Activated CD8-positive, alpha-beta T cell treated with anti-CD3 and anti-CD28 coated beads for 36 hours (primary cell): ENCODE results near the gene TNS1. TPM values are rescaled to one million over a fixed set of nuclear protein-coding genes. Genes with fewer than 3 reads are reported as not detected.

Experiments used
- ATAC-seq: fragments of 200-7000 bp; cut with Tn5 transposase; one replicate; pipeline ENCODE4 v1.10.0; 2021; ENCODE audit warnings: mild to moderate bottlenecking, moderate library complexity
- CTCF ChIA-PET: fragments of 350-600 bp; sonication (Branson Sonifier 250); formaldehyde crosslinking; loops from one replicate; lab custom pipeline; 2021; ENCODE audit warnings: antibody characterized with exemption; lab: Charles Lee
- POLR2A ChIA-PET: fragments of 350-600 bp; sonication (Branson Sonifier 250); formaldehyde crosslinking; loops from one replicate; lab custom pipeline; 2021; ENCODE audit warnings: antibody characterized with exemption; lab: Charles Lee
- DNase-seq: peaks from one replicate; pipeline ENCODE4 v3.0.0-alpha.2; 2020
- H3K27ac Mint-ChIP-seq: one replicate; pipeline ENCODE4 v1.8.0; 2021; ENCODE audit warnings: mild to moderate bottlenecking, mixed read lengths
- H3K27me3 Mint-ChIP-seq: one replicate; pipeline ENCODE4 v1.8.0; 2021; ENCODE audit warnings: mixed read lengths
- H3K36me3 Mint-ChIP-seq: one replicate; pipeline ENCODE4 v1.8.0; 2021; ENCODE audit warnings: low read depth, mixed read lengths
- H3K4me1 Mint-ChIP-seq: one replicate; pipeline ENCODE4 v1.8.0; 2021; ENCODE audit warnings: low read depth, mixed read lengths
- H3K4me3 Mint-ChIP-seq: one replicate; pipeline ENCODE4 v1.8.0; 2021; ENCODE audit warnings: mild to moderate bottlenecking, moderate library complexity, mixed read lengths
- H3K9me3 Mint-ChIP-seq: one replicate; pipeline ENCODE4 v1.8.0; 2021; ENCODE audit warnings: mixed read lengths
- intact Hi-C: fragments of 100-400 bp; cut with micrococcal nuclease; formaldehyde crosslinking; loops from one replicate; pipeline ENCODE4 v1.10.0; 2022
- total RNA-seq, 2 experiments: library from RNA; stranded (reverse); gene quantifications; one replicate each; pipeline ENCODE4 v1.2.3, GENCODE V29; 2021
- TF ChIP-seq, protein P1 (sequence below): fragments of 200-600 bp; IDR thresholded peaks from one replicate; pipeline ENCODE4 v1.8.0; 2022; ENCODE audit warnings: antibody characterized with exemption, mild to moderate bottlenecking

Gene TNS1
- total RNA-seq, 2 experiments from 2014 or later: 1.8 to 2.0 TPM

DNA sequence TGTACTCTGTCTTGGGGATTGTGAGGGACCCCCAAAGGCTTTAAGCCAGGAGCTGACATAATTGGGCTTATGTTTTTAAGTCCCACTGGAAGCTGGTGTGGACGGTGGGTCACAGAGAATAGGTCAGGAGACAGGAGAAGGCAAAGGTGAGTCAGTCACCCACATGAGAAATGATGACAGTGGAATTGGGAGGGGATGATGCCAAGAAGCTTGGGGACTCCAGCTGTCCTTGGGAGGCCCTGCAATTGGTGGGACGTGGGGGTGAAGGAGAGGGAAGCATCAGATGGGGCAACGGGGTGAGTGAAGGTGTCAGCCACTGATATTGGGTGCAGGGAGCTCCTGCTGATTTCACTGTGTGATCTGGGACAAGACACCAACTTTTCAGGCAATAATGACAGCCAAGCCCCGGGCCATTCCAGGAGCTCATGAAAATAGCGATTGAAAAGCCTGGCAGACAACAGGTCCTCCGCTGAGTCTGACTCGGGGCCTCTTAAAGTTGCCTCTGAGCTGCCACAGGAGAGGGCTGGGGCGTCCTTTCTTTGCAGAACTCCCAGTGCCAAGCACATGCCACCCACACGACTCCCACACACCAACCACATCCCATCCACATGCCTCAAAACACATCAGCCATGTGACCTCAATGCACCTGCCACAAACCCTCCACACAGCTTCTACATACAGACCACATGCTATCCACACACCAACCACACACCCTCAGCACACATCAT lies 13.4 kb downstream of the TNS1 start:
- H3K4me1 Mint-ChIP-seq: peaks cover 10% of the 10 kb centered on the region
- ChIA-PET CTCF (interaction anchor here (0.8 to 9.6 kb wide), 10 partner anchors 15 to 201 kb away, joined by 3 to 129 read pairs (median 4); no protein-coding TSS in a partner anchor), POLR2A (no interaction called here)
- H3K9me3 Mint-ChIP-seq: no peaks in the 10 kb centered on the region
- H3K4me3 Mint-ChIP-seq: no peak overlapping the region
- ATAC-seq: peak; percentile 9
- intact Hi-C loops: loop anchor here (1.0 kb wide), 1 partner anchor 204 kb away; no protein-coding TSS in a partner anchor
- H3K27ac Mint-ChIP-seq: peak overlapping the region; percentile 30
- peak; percentile 48 for DNase-seq
- H3K36me3 Mint-ChIP-seq: no peaks in the 10 kb centered on the region
- peaks cover 8% of the 10 kb centered on the region for H3K27me3 Mint-ChIP-seq
- TF ChIP-seq, protein P1, sequence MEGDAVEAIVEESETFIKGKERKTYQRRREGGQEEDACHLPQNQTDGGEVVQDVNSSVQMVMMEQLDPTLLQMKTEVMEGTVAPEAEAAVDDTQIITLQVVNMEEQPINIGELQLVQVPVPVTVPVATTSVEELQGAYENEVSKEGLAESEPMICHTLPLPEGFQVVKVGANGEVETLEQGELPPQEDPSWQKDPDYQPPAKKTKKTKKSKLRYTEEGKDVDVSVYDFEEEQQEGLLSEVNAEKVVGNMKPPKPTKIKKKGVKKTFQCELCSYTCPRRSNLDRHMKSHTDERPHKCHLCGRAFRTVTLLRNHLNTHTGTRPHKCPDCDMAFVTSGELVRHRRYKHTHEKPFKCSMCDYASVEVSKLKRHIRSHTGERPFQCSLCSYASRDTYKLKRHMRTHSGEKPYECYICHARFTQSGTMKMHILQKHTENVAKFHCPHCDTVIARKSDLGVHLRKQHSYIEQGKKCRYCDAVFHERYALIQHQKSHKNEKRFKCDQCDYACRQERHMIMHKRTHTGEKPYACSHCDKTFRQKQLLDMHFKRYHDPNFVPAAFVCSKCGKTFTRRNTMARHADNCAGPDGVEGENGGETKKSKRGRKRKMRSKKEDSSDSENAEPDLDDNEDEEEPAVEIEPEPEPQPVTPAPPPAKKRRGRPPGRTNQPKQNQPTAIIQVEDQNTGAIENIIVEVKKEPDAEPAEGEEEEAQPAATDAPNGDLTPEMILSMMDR: no peak

DNA sequence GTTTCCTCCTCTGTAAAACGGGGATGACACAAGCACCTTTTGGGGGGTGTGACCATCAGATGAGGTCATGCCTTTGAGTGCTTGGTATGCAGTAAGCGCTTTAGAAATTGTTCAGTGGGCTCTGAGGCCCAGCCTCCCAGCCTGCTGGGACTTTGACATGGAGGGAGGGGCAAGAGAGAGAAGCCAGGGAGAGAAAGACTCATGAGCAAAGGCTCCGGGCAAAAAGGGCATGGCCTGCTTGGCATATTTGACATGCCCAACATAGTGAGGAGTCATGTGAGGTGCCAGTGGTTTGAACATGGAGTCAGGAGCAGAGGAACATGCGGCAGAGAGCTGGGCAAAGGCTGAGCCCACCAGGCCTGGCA lies 14.0 kb downstream of the TNS1 start:
- intact Hi-C loops: loop anchor here (1.0 kb wide), 1 partner anchor 204 kb away; no protein-coding TSS in a partner anchor
- ATAC-seq (peak; percentile 67), DNase-seq (no peak)
- Mint-ChIP-seq H3K9me3 (no peaks in the 10 kb centered on the region), H3K27me3 (peaks cover 8% of the 10 kb centered on the region), H3K4me3 (no peak overlapping the region), H3K4me1 (peaks cover 10% of the 10 kb centered on the region), H3K27ac (peak overlapping the region; percentile 30), H3K36me3 (no peaks in the 10 kb centered on the region)
- TF ChIP-seq, protein P1: peak; percentile 51
- CTCF ChIA-PET: interaction anchor here (0.8 to 9.6 kb wide), 8 partner anchors 16 to 200 kb away, joined by 3 to 129 read pairs (median 4); no protein-coding TSS in a partner anchor
- POLR2A ChIA-PET: no interaction called here

DNA sequence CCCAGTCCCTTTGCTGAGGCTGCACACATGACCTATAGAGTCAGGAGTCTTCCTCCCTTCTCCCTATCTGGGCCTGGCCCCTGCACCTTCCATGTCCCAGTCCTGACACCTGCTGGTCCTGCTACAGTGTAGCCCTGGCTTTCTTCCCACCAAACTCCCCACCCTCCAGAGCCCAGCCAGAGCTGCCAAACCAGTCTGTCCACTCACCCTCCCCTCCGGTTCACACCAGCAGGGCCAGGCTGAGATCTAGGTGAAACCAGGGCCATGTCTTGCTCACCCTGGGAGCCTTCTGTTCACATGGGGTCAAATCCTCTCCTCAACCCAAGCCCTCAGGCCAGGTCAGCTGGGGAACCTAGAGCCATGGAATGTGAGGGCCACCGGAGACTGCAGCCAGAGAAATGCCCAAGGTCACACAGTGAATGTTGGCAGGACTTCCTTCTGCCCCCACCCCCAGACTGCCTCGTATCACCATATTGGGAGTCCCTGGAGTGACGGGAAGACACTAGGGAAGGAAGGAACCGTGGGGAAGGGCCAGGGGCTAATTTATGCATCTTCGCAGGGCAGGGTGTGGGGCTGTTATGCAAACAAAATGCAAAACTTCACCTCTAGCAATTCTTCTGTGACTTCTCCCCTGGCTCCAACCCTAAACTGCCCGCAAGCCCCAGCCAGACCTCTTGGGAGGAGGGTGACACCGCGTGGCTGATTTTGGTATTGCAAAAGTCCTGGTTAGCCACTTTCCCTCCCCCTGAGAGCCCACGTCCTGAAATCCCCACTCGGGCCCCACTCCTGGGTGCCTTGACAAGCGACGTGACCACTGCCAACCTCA lies 14.6 kb downstream of the TNS1 start:
- H3K27ac Mint-ChIP-seq: peak overlapping the region; percentile 30
- DNase-seq: peak; percentile 86
- peaks cover 5% of the 10 kb centered on the region for H3K27me3 Mint-ChIP-seq
- H3K4me3 Mint-ChIP-seq: no peak overlapping the region
- peaks cover 10% of the 10 kb centered on the region for H3K4me1 Mint-ChIP-seq
- no peaks in the 10 kb centered on the region for H3K9me3 Mint-ChIP-seq
- CTCF ChIA-PET: interaction anchor here (0.9 to 9.6 kb wide), 8 partner anchors 16 to 200 kb away, joined by 3 to 129 read pairs (median 4); no protein-coding TSS in a partner anchor
- intact Hi-C loops: no loop called here
- no peaks in the 10 kb centered on the region for H3K36me3 Mint-ChIP-seq
- TF ChIP-seq, protein P1: peak; percentile 91
- ATAC-seq: peak; percentile 83
- POLR2A ChIA-PET: no interaction called here

DNA sequence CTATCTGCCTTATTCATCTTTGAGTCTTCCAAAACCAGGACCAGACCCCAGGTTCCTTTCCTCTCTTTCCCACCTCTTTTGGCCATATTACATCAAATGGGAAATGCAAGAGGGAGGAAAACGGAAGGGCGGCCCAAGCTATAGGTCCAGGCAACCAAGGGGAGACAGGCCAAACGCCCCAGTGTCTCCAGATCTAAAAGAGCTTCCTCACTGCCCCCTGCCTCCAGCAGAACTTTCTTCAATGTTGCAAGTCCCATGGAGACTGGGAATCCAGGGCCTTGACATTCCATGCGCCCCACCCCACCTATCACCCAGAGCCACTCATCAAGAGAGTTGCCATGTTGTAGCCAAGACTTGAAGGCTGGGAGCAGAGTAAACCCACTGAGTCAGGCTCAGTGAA lies 15.4 kb downstream of the TNS1 start:
- peaks cover 10% of the 10 kb centered on the region for H3K4me1 Mint-ChIP-seq
- peaks cover 3% of the 10 kb centered on the region for H3K27me3 Mint-ChIP-seq
- CTCF ChIA-PET: interaction anchor here (0.9 to 9.6 kb wide), 6 partner anchors 15 to 199 kb away, joined by 3 to 129 read pairs (median 4); no protein-coding TSS in a partner anchor
- H3K27ac Mint-ChIP-seq: no peak overlapping the region
- ATAC-seq (no peak), DNase-seq (no peak)
- H3K4me3 Mint-ChIP-seq: no peak overlapping the region
- POLR2A ChIA-PET: no interaction called here
- no peaks in the 10 kb centered on the region for H3K36me3 Mint-ChIP-seq
- intact Hi-C loops: no loop called here
- TF ChIP-seq, protein P1: no peak
- no peaks in the 10 kb centered on the region for H3K9me3 Mint-ChIP-seq
